ENCODE results near the gene KICS2.

DNA sequence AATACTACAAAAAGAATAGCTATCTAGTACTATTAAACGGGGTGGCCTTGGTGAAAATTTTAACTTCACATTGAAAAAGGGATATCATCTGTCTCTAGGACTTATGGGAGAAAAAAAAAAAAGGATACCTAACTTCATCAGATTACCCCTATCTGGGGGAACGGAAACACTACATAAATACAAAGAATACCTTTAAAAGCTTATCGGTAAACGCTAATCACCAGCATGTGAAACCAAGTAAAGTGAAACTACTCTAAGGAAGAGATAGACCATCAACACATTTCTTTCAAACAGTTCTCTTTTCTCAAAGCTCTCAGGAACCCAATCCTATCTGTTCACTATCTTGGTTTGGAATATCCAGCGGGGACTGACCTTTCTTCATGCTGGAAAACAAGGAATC is 3.5 kb downstream of the KICS2 start:
- TF ChIP-seq POLR2A (IDR thresholded peaks at IDR 0.05; ENCODE audit: extremely low read depth, insufficient read length) (no peak), MYC (IDR thresholded peaks at IDR 0.05; ENCODE audit: low read depth, low read length) (no peak)
- TF ChIP-seq, protein P1, sequence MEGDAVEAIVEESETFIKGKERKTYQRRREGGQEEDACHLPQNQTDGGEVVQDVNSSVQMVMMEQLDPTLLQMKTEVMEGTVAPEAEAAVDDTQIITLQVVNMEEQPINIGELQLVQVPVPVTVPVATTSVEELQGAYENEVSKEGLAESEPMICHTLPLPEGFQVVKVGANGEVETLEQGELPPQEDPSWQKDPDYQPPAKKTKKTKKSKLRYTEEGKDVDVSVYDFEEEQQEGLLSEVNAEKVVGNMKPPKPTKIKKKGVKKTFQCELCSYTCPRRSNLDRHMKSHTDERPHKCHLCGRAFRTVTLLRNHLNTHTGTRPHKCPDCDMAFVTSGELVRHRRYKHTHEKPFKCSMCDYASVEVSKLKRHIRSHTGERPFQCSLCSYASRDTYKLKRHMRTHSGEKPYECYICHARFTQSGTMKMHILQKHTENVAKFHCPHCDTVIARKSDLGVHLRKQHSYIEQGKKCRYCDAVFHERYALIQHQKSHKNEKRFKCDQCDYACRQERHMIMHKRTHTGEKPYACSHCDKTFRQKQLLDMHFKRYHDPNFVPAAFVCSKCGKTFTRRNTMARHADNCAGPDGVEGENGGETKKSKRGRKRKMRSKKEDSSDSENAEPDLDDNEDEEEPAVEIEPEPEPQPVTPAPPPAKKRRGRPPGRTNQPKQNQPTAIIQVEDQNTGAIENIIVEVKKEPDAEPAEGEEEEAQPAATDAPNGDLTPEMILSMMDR (IDR thresholded peaks at IDR 0.05; ENCODE audit: low read depth, low read length), result no peak

All from NB4 (cell line).